ENCODE measurements around the gene FATE1. TPM values are rescaled to one million over a fixed set of nuclear protein-coding genes. Genes with fewer than 3 reads are reported as not detected.

Gene FATE1
- total and polyA plus RNA-seq, 2 experiments from 2014 or later, result 0.15 TPM; not detected in 1

GRCh38 chrX:151724563-151725337, 8.9 kb downstream of the FATE1 start:
- Histone ChIP-seq H3K4me1 (ENCODE audit: low read depth) (no peaks in the 10 kb centered on the region), H3K36me3 (no peaks in the 10 kb centered on the region), H3K4me3 (no peak overlapping the region), H3K27ac (no peak overlapping the region), H3K9me3 (ENCODE audit: low read depth) (no peaks in the 10 kb centered on the region), H3K27me3 (no peaks in the 10 kb centered on the region)
- no peak for TF ChIP-seq CTCF (IDR thresholded peaks at IDR 0.05; ENCODE audit: low read depth, low read length)
- DNase-seq (ENCODE audit: low read depth in 1 of 2, low spot score in 1 of 2), result no peak

- DNase-seq (ENCODE audit: low read depth in 1 of 2, low spot score in 1 of 2), result no peak
- TF ChIP-seq CTCF (IDR thresholded peaks at IDR 0.05; ENCODE audit: low read depth, low read length), result no peak
- H3K27ac ChIP-seq, result no peak overlapping the region
- no peaks in the 10 kb centered on the region for H3K9me3 ChIP-seq (ENCODE audit: low read depth)
- H3K27me3 ChIP-seq, result no peaks in the 10 kb centered on the region
- no peaks in the 10 kb centered on the region for H3K4me1 ChIP-seq (ENCODE audit: low read depth)
- no peak overlapping the region for H3K4me3 ChIP-seq
- no peaks in the 10 kb centered on the region for H3K36me3 ChIP-seq
Measured at GRCh38 chrX:151725338-151725614, 9.4 kb downstream of the FATE1 start.

- H3K9me3 ChIP-seq (ENCODE audit: low read depth), result no peaks in the 10 kb centered on the region
- H3K36me3 ChIP-seq, result no peaks in the 10 kb centered on the region
- no peaks in the 10 kb centered on the region for H3K4me1 ChIP-seq (ENCODE audit: low read depth)
- no peaks in the 10 kb centered on the region for H3K27me3 ChIP-seq
- no peak for DNase-seq (ENCODE audit: low read depth in 1 of 2, low spot score in 1 of 2)
- TF ChIP-seq CTCF (IDR thresholded peaks at IDR 0.05; ENCODE audit: low read depth, low read length), result no peak
- no peak overlapping the region for H3K4me3 ChIP-seq
- H3K27ac ChIP-seq, result no peak overlapping the region
Measured at GRCh38 chrX:151726751-151727150, 10.9 kb downstream of the FATE1 start.

GRCh38 chrX:151727346-151727745, 11.5 kb downstream of the FATE1 start:
- Histone ChIP-seq H3K27ac (no peak overlapping the region), H3K36me3 (no peaks in the 10 kb centered on the region), H3K4me1 (ENCODE audit: low read depth) (no peaks in the 10 kb centered on the region), H3K4me3 (no peak overlapping the region), H3K9me3 (ENCODE audit: low read depth) (no peaks in the 10 kb centered on the region), H3K27me3 (no peaks in the 10 kb centered on the region)
- no peak for TF ChIP-seq CTCF (IDR thresholded peaks at IDR 0.05; ENCODE audit: low read depth, low read length)
- no peak for DNase-seq (ENCODE audit: low read depth in 1 of 2, low spot score in 1 of 2)

- no peak overlapping the region for H3K27ac ChIP-seq
- H3K27me3 ChIP-seq, result no peaks in the 10 kb centered on the region
- no peak overlapping the region for H3K4me3 ChIP-seq
- no peaks in the 10 kb centered on the region for H3K4me1 ChIP-seq (ENCODE audit: low read depth)
- TF ChIP-seq CTCF (IDR thresholded peaks at IDR 0.05; ENCODE audit: low read depth, low read length), result no peak
- no peaks in the 10 kb centered on the region for H3K36me3 ChIP-seq
- H3K9me3 ChIP-seq (ENCODE audit: low read depth), result no peaks in the 10 kb centered on the region
- DNase-seq (ENCODE audit: low read depth in 1 of 2, low spot score in 1 of 2), result no peak
Measured at GRCh38 chrX:151729056-151729725, 13.4 kb downstream of the FATE1 start.
